HG03175 (cell line): Measurements from ENCODE around the gene ANO6.
"Not testable (repeated sequence)": the region's sequence is repeated elsewhere in the genome, so short reads cannot be mapped to it uniquely, and the experiment has no call there.

ENCODE experiments used
- ATAC-seq: cut with Tn5 transposase; IDR thresholded peaks from one replicate; pipeline ENCODE4 v1.9.1; 2021; ENCODE audit warnings: mild to moderate bottlenecking, moderate library complexity; ENCODE audit not compliant: unreplicated experiment

Gene ANO6, protein sequence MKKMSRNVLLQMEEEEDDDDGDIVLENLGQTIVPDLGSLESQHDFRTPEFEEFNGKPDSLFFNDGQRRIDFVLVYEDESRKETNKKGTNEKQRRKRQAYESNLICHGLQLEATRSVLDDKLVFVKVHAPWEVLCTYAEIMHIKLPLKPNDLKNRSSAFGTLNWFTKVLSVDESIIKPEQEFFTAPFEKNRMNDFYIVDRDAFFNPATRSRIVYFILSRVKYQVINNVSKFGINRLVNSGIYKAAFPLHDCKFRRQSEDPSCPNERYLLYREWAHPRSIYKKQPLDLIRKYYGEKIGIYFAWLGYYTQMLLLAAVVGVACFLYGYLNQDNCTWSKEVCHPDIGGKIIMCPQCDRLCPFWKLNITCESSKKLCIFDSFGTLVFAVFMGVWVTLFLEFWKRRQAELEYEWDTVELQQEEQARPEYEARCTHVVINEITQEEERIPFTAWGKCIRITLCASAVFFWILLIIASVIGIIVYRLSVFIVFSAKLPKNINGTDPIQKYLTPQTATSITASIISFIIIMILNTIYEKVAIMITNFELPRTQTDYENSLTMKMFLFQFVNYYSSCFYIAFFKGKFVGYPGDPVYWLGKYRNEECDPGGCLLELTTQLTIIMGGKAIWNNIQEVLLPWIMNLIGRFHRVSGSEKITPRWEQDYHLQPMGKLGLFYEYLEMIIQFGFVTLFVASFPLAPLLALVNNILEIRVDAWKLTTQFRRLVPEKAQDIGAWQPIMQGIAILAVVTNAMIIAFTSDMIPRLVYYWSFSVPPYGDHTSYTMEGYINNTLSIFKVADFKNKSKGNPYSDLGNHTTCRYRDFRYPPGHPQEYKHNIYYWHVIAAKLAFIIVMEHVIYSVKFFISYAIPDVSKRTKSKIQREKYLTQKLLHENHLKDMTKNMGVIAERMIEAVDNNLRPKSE

DNA sequence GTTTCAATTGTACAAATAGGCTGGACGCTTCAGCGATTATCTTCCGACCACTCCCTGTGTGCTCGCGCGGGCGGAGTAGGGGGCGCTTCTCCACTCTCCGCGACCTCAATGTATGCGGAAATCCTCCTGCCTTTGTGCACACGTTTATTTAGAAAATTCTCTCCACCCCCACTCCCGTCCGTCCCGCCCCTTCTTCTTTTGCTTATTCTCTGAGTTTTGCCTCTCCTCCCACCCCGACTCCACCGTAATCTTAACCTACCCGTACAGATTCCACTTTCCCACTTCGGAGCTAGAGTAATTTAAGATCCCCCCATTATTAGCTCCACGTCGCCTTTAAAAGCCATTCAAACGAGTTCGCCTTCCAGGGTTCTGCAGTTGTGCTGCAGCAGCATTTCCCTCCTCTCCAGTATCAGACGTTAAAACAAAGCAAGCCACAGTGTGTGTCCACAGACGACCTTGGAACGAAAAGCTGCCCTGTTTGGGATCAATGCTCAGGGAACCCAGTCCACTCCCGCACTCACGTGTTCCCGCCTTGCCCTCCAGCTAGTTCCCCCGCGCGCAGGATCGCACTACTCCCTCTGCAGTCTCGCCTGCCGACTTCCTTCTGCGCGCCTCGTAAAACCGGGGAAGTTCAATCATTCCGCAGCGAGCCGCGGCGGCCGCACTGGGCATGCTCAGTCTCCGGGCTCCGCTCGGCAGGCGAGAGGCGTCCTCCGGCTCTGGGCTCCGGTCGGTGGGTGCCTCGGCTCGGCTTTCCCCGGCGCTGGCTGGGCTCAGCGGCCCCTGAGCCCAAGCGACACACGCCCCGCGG is at the start of gene ANO6:
TSS of gene ANO6 (plus strand) at position 677 of the 811 bp plus-strand sequence. CDS start 227 bp downstream, outside the sequence.
- ATAC-seq: peak; percentile 67

DNA sequence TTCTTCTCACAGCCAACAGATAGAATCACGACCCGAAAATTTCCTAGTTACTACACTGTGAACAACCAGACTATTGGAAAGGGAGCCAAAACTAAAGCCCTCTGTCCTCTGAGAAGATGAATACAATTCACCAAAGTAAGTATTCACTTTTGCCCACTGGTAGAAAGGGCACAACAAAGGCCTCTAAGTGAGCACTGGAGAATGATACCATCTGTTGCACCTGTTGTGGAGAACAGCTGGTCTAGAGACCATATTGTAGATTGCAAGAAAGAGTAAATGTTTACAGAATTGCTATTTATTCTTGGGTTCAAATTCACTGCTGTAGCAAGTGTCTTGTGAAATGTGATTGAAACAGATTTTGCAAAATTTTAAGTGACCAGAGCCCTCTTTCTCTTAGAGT is 46.9 kb upstream of the ANO6 start:
- ATAC-seq: no peak

DNA sequence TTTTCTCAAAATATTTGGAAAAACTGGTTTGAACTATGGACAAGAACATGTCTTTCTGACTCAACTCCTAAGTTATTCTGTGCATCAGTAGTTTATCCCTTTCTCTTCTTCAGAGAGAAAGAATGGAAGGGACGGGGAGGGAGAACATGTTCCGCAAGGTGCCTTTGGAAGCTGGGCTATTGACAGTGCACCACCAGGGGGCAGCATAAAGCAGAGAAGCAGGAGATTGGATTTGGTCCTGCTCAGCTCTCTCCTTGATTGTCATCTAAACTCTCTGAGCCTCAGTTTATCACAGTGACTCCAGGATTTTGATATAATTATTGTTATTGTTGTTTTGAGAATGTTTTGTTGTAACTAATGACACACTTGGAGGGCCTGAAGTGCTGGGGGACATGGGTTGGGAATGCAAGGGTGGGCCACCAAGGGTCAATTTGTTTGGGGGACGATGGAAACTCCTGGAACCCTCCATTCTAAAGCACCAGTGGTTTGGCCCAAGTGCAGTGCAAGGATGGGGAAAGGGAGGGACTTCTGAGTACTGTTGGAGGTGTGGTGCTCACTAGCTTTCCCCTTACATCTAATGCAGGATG is 45.3 kb upstream of the ANO6 start:
- peak; percentile 64 for ATAC-seq

DNA sequence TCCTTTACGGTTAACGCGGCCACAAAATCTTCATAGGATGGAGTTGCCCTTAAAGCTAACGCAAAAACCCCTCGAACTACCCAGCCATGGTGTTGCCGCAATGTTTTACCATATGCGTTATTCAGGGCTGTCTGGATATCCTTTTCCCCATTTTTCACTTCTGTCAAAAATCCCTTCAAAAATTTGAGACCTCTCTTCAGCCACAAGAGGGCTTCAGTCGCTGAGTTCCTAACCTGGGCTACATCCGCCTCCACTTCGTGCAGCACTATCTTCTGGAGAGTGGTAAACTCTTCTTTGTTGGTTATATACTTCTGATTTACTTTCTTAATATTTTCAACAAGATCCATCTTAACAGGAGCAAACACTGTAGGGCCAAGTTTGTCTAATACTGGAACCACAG is 42.6 kb upstream of the ANO6 start:
- not testable (repeated sequence) for ATAC-seq

DNA sequence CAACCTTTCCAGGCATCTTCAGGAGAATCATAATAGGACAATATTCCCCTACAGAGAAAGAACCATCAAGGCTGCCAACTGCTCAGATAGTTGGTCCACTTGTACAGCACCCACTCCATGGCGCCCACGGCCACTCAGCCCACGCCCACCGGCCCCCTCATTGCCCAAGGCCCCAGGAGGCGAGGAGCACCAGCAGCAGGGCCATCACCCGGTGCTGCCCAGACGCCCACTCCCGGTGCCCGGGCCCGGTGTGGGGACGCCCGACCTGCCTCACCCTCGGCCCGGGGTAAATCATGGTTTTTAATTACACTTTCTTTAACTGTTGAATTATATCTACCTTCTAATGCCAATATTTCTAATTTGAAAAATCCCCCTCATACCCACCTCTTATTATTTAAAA is 41.3 kb upstream of the ANO6 start:
- ATAC-seq: no peak

DNA sequence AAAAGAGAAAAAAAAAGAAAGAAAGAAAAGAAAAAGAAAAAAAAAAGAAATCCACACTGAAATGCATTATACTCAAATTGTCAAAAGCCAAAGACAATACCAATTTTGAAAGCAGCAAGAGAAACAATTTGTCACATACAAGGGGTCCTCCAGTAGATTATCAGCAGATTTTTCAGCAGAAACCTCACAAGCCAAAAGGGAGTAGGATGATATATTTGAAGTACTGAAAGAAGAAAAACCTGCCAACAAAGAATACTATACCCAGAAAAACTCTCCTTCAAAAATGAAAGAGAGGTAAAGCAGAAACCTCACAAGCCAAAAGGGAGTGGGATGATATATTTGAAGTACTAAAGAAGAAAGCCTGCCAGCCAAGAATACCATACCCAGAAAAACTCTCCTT is 37.1 kb upstream of the ANO6 start:
- ATAC-seq: no peak

DNA sequence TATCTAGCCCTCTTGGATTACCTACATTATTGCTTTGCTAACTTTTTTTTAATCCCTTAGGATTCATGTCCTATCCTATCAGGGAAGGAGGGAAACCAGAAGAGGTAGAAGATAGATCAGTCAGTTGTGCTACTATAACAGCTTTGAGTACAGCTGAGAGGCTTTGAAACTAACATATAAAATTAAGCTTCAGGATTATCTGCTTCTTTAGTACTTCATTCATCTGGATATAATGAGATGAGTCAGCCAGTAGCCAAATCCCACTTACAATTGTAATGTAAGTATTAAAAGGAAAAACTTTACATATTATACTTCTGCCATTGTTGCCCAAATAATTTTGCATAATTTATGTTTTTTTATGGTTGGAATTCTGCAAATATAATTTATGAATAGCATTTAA is 33.4 kb upstream of the ANO6 start:
- ATAC-seq: no peak

DNA sequence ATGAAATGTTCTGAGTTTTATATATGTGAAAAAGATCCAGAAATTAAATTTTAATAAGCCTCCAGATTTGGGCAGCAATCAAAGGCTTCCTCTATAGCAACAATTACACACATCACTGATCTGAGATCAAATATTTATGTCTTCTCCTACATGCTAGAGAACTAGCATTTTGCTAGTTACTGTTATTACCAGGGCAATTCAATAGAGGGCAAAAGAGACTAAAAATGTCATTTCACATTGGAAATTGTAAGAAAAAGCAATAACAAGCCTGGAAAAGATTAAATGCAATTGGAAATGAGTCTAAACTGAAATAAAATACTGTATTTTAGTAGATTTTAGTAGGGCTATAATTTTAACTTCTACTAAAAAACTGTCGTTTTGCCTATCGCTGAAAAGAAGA is 32.6 kb upstream of the ANO6 start:
- ATAC-seq: no peak

DNA sequence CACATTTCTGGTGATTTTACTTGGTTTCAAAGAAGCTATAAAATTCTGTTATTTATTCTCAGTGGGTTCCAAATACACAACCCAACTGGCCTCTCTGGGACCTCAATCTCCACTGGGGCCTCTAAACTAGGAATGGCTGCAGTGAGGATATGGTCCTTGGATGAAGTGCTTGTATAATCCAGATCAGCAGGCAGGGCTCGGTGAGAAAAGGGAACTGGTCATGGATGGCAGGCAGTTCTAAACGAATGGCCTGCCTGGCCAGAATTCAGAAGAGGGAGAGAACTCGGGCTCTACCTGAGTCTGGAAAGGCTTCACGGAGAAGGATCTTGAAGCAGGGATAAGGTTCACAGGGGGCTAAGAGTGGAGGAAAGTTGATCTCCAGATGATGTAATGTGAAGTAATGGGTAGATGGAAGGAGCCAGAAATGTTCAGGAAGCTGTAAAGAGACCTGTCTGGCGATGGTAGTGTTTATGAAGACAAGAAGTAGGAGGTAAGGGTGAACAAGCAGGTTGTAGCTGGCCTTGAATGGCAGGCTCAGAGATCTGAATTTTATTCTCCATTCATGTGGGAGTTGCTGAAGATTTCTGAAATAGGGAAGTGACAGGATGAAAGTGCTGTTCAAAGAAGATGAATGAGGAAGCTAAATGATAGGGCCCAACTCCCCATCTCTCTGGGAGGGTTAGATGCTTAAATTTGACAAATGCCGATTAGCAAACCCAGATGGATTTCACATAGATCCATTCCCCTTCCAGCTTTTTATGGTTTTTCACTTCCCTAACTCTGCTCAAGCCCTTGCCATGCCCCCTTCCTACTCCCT is 31.5 kb upstream of the ANO6 start:
- no peak for ATAC-seq

DNA sequence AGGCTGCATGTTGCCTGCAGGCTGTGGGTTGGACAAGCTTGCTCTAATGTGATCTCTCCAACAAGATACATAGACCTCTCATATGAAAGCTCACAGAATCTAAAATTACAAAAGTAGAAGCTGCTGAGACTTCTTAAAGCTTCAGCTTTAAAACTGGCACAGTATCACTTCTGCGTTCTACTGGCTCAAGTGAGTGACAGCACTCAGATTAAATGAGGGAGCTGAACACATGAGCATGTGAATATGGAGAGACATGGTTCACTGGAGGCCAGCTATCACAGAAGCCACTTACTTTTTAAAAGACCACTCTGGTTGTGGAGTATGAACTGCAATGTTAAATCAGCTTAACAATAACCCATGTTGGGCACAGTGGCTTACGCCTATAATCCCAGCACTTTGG is 29.1 kb upstream of the ANO6 start:
- no peak for ATAC-seq

DNA sequence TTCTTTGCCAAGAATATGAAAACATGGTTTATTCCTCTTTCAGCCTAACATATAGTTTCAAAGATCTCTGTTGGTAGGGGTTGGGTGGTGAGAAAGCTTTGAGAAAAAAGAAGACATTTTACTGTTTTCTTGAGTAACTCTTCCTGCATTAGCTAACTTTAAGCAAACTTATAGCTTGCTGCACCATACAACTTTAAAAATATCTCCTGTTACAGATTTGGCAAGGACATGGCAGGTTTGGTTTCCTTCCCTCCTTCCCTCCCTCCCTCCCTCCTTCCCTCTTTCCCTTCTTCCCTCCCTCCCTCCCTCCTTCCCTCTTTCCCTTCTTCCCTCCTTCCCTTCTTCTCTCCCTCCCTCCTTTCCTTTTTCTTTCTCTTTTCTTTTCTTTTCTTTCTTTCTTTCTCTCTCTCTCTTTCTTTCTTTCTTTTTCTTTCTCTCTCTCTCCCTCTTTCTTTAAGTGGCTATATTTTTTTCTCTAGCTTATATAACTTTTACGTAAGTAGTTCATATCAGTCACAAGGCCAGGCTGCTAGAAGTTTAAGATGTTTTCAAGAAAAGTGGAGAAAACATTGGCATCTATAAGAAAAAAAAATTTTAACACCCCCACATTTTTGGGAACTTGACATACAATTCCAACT is 26.0 kb upstream of the ANO6 start:
- no peak for ATAC-seq

DNA sequence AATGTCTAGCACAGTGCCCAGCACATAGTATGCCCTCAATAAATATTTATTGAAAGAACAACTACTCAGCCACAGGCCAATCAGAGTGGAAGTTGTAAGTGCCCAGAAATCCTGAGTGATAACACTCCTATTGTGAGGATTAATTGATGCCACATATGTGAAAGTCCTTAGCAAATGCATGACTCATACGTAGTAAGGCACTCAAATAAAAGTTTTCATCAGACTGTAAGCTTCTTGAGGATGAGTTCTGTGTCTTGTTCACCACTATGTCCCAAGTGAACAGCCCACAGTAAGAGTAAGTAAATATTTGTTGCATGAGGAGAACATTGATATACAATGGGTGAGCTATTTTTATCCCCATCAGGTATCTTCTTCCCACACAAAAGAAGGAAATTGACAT is 24.7 kb upstream of the ANO6 start:
- ATAC-seq: no peak

DNA sequence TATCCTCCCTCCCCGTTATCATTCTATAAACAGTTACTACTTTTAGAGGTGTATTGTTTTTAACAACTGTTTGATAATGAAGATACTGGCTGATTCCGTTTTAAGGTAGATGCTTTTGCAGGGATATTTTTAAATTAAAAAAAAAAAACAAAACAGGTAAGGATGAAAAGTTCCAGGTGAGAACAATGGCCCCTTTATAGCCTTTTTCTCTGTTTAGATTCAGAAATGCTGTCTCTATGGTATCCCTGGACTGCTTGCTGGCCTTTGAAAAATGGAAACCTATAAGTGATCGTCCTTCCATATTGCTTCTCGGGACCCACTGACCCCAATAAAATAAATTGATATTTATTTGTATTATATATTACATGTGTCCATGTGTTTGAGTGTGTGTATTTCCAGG is 23.2 kb upstream of the ANO6 start:
- no peak for ATAC-seq

DNA sequence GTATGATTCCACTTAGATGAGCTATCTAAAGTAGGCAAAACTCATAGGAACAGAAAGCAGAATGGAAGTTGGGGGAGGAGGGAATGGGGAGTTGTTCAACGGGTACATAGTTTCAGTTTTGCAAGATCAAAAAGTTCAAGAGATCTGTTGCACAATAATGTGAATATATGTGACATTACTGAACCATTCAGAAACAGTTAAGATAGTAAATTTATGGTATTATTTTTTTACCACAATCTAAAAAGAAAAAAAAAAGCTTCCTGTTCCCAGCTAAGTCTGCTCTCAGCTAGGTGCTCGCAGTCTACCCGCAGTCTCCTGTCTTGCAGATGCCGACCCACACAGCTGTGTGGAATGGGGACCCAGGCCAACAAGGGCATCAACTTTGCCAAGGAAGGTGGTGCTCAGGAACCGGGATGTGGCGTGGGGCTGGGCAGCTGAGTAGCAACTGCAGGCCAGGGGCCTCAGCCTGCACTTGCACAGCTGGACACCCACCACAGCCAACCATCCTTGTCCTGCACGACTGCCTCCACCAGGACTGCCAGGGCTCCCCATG is 15.3 kb upstream of the ANO6 start:
- no peak for ATAC-seq

DNA sequence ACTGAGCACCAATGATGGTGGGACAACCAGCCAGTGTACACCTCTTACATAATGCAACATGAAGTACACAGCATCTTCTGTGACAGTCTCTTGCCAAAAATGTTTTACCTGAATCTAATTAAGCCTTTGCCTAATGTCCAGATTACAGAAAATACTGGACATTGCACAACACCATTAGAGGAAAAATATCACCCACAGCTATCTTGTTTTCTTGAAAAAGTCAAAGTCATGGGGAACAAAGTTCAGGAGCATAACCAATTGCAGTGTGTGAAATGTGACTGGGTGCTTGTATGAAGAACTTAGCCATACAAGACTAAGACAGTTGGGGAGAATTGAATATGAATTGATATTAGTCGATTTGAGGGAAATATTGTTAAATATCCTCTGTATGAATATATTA is 12.1 kb upstream of the ANO6 start:
- ATAC-seq: no peak

DNA sequence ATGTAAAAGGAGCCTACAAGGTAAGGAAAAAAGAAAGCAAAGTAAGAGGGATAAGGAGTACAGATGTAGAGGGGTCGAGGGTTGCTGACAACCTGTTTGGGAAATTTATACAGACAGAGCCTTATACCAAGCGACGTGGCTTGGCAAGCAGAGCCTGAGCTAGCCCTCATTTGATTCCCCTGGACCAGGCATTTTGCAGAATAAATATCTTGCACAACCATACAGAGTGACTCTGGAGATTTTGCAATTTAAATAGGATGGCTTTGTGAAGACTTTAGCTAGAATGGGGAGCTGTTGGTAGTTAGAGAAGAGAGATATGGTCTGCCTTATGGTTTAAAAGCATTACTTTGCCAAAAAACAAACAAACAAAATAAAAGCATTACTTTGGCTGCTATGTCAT is 11.1 kb upstream of the ANO6 start:
- ATAC-seq: no peak

DNA sequence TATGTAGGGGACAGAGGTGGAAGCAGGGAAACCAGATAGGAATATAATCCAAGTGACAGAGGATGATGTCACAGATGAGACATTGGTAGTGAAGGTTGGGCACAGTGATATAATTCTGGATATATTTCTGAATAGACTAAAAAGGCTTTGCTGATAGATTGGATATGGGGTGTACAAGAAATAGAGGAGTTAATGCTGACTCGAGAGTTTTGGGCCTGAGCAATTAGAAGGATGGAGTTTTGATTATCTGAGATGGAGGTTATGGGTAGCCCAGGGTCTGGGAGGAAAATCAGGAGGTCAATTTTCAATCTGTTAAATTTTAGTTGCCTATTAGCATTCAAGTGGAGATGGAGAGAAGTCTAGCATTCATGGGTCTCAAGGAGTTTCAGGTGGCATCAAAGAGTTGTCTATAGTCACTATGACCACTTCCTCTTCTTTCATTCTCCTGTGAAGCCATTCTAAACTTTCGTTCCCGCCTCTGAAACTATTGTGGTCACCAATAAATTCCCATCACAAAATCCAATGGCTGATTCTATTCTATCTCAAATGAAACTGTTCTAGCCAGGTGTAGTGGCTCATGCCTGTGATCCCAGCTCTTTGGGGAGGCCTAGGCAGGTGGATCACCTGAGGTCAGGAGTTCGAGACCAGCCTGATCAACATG is 10.6 kb upstream of the ANO6 start:
- ATAC-seq: no peak

DNA sequence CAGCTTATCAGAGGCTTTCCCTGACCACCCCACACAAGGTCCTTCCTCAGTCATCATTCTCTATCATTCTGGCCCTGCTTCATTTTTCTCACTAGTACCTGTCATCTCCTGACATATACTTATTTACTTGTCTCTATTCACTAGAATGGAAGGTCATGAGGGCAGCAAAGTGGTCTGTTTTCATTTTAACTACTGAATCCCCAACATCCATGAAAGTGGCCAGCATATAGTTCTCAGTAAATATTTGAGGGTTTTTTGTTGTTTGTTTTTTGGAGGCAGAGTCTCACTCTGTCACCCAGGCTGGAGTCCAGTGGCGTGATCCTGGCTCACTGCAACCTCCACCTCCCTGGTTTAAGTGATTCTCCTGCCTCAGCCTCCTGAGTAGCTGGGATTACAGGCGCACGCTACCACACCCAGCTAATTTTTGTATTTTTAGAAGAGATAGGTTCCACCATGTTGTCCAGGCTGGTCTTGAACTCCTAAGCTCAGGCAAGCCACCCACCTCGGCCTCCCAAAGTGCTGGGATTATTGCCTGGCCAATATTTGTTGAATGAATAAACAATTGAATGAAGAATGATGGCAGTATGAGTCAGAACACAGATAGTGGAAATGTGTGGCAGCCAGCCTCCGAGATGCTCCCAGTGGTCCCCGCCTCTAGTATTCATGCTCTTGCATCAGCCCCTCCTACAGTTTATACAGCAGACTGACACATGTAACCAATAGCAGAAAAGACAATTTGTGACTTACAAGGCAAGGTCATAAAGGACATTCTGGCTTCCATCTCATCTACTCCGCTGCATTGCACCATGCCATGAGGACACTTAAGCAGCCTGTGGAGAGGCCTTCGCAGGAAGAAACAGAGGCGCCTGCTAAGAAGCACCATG is 7.0 kb upstream of the ANO6 start:
- no peak for ATAC-seq
